ENCODE data around the gene FCHSD1. TPM values are rescaled to one million over a fixed set of nuclear protein-coding genes. Genes with fewer than 3 reads are reported as not detected.

Gene FCHSD1
- total RNA-seq, 1 experiment from 2014 or later: 41.4 TPM

- H3K27me3 Mint-ChIP-seq (ENCODE audit: unreplicated experiment): no peaks in the 10 kb centered on the region
- no peak overlapping the region for H3K4me3 Mint-ChIP-seq (ENCODE audit: low read depth, unreplicated experiment)
- peaks cover 26% of the 10 kb centered on the region for H3K36me3 Mint-ChIP-seq (ENCODE audit: insufficient read depth, unreplicated experiment)
- TF ChIP-seq, protein P1, sequence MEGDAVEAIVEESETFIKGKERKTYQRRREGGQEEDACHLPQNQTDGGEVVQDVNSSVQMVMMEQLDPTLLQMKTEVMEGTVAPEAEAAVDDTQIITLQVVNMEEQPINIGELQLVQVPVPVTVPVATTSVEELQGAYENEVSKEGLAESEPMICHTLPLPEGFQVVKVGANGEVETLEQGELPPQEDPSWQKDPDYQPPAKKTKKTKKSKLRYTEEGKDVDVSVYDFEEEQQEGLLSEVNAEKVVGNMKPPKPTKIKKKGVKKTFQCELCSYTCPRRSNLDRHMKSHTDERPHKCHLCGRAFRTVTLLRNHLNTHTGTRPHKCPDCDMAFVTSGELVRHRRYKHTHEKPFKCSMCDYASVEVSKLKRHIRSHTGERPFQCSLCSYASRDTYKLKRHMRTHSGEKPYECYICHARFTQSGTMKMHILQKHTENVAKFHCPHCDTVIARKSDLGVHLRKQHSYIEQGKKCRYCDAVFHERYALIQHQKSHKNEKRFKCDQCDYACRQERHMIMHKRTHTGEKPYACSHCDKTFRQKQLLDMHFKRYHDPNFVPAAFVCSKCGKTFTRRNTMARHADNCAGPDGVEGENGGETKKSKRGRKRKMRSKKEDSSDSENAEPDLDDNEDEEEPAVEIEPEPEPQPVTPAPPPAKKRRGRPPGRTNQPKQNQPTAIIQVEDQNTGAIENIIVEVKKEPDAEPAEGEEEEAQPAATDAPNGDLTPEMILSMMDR (IDR thresholded peaks at IDR 0.05; ENCODE audit: unreplicated experiment): no peak
- BruUV-seq (replicated peaks): no TSS peak
- H3K27ac Mint-ChIP-seq (ENCODE audit: unreplicated experiment): no peak overlapping the region
- CTCF ChIA-PET: no interaction called here
- no peaks in the 10 kb centered on the region for H3K4me1 Mint-ChIP-seq (ENCODE audit: low read depth, unreplicated experiment)
- no peaks in the 10 kb centered on the region for H3K9me3 Mint-ChIP-seq (ENCODE audit: low read depth, unreplicated experiment)
- DNase-seq: no peak
- intact Hi-C loops (cut with micrococcal nuclease; ENCODE audit: unreplicated experiment): no loop called here
Measured at GRCh38 chr5:141628175-141628788, 22.9 kb downstream of the FCHSD1 start.

DNA sequence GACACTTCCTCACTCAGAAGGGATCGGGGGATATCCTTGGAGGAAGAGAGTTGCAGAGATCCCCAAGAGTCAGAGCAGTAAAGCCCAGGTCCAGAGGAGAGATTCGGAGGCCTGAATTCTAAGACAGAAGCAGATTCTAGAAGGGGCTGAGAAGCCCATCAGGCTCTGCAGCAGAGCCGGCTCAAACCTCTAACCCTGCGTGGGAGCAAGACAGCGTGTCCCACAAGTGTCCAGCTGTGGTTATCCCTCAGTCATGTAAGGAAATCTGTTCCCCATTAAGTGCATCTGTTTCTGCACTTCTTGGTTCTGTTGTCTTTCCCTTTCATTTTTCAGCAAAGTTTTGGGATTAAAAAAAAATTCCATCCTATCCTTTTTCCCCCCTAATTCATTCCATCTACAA is 27.6 kb downstream of the FCHSD1 start:
- Mint-ChIP-seq H3K9me3 (ENCODE audit: low read depth, unreplicated experiment) (no peaks in the 10 kb centered on the region), H3K27me3 (ENCODE audit: unreplicated experiment) (no peaks in the 10 kb centered on the region), H3K36me3 (ENCODE audit: insufficient read depth, unreplicated experiment) (peaks cover 49% of the 10 kb centered on the region), H3K4me3 (ENCODE audit: low read depth, unreplicated experiment) (no peak overlapping the region), H3K27ac (ENCODE audit: unreplicated experiment) (no peak overlapping the region), H3K4me1 (ENCODE audit: low read depth, unreplicated experiment) (no peaks in the 10 kb centered on the region)
- intact Hi-C loops (cut with micrococcal nuclease; ENCODE audit: unreplicated experiment): no loop called here
- TF ChIP-seq, protein P1 (IDR thresholded peaks at IDR 0.05; ENCODE audit: unreplicated experiment): no peak
- no peak for DNase-seq
- CTCF ChIA-PET: interaction anchor here (0.6 kb wide), 2 partner anchors 75 to 1132 kb away, joined by 3 to 5 read pairs; no protein-coding TSS in a partner anchor
- BruUV-seq (replicated peaks): no TSS peak

DNA sequence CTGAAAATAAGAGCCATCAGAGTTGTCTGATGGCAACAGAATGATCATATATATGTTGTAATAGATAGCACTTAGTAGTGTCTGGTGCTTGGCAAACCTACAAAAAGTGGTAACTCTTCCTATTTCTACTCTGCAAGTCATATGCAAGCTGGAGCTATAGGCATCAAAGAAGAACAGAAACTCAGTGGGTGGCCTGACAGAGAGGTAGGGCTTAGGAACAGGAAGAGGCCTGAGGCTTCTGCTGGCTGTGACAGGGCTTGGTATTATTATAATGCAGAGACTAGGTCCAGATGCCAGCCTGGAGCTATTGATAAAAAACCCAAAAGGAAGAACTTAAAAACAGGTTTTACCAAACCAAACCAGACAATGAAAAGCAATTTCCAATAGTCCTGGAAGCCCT is 28.0 kb downstream of the FCHSD1 start:
- no peaks in the 10 kb centered on the region for H3K27me3 Mint-ChIP-seq (ENCODE audit: unreplicated experiment)
- TF ChIP-seq, protein P1 (IDR thresholded peaks at IDR 0.05; ENCODE audit: unreplicated experiment): no peak
- intact Hi-C loops (cut with micrococcal nuclease; ENCODE audit: unreplicated experiment): no loop called here
- no TSS peak for BruUV-seq (replicated peaks)
- H3K9me3 Mint-ChIP-seq (ENCODE audit: low read depth, unreplicated experiment): no peaks in the 10 kb centered on the region
- no peak for DNase-seq
- no peak overlapping the region for H3K27ac Mint-ChIP-seq (ENCODE audit: unreplicated experiment)
- H3K4me1 Mint-ChIP-seq (ENCODE audit: low read depth, unreplicated experiment): no peaks in the 10 kb centered on the region
- H3K36me3 Mint-ChIP-seq (ENCODE audit: insufficient read depth, unreplicated experiment): peaks cover 53% of the 10 kb centered on the region
- H3K4me3 Mint-ChIP-seq (ENCODE audit: low read depth, unreplicated experiment): no peak overlapping the region
- CTCF ChIA-PET: no interaction called here

- Mint-ChIP-seq H3K27me3 (ENCODE audit: unreplicated experiment) (no peaks in the 10 kb centered on the region), H3K4me1 (ENCODE audit: low read depth, unreplicated experiment) (peaks cover 19% of the 10 kb centered on the region), H3K36me3 (ENCODE audit: insufficient read depth, unreplicated experiment) (peaks cover 56% of the 10 kb centered on the region), H3K9me3 (ENCODE audit: low read depth, unreplicated experiment) (no peaks in the 10 kb centered on the region), H3K4me3 (ENCODE audit: low read depth, unreplicated experiment) (peak within 1 kb of the TSS; percentile 84), H3K27ac (ENCODE audit: unreplicated experiment) (peak within 1 kb of the TSS; percentile 95)
- TF ChIP-seq, protein P1 (IDR thresholded peaks at IDR 0.05; ENCODE audit: unreplicated experiment): peak; percentile 98
- intact Hi-C loops (cut with micrococcal nuclease; ENCODE audit: unreplicated experiment): loop anchor here (1.0 to 5.0 kb wide), 3 partner anchors 15 to 37 kb away; no protein-coding TSS in a partner anchor
- peak; percentile 99 for DNase-seq
- BruUV-seq (replicated peaks): no TSS peak
- CTCF ChIA-PET: interaction anchor here (0.6 to 6.1 kb wide), 23 partner anchors 10 to 901 kb away, joined by 3 to 133 read pairs (median 4); partner anchors contain the start of genes HDAC3, PCDHB14, PCDHGB6 and PCDHGB7
Measured at GRCh38 chr5:141618804-141619554, 32.2 kb downstream of the FCHSD1 start, which contains the start of gene DIAPH1. DIAPH1 (minus strand) TSS chr5:141619000; CDS start chr5:141618914, 86 bp downstream.
